ENCODE data around the gene GPANK1. TPM values are rescaled to one million over a fixed set of nuclear protein-coding genes. Genes with fewer than 3 reads are reported as not detected.

The GPANK1 gene
- total RNA-seq, 2 donors from 2014 or later = 15.0 to 19.2 TPM

- ATAC-seq (ENCODE audit: insufficient number of reproducible peaks, low FRiP score, low read depth) (no peak), DNase-seq (ENCODE audit: low spot score) (no peak)
- Histone ChIP-seq H3K4me3 (peak within 1 kb of the TSS; percentile 18), H3K4me1 (ENCODE audit: control insufficient read depth in 1 of 2, low read depth in 2 of 2) (peaks cover 3% of the 10 kb centered on the region in 2 donors), H3K27ac (no peak within 1 kb of the TSS), H3K36me3 (no peaks in the 10 kb centered on the region), H3K9me3 (no peaks in the 10 kb centered on the region), H3K27me3 (replicated peaks; ENCODE audit: insufficient read depth) (no peaks in the 10 kb centered on the region)
- no peak for TF ChIP-seq CTCF (IDR thresholded peaks at IDR 0.05)
Observed at GRCh38 chr6:31614684-31615578, 49.9 kb downstream of the GPANK1 start, which contains the start of gene AIF1. Gene AIF1 (plus strand): TSS chr6:31615234. CDS start chr6:31615330, 96 bp downstream.

GRCh38 chr6:31614075-31614619 lies 50.6 kb downstream of the GPANK1 start:
- H3K36me3 ChIP-seq = no peaks in the 10 kb centered on the region
- DNase-seq (ENCODE audit: low spot score) = no peak
- no peak for ATAC-seq (ENCODE audit: insufficient number of reproducible peaks, low FRiP score, low read depth)
- H3K4me1 ChIP-seq (ENCODE audit: control insufficient read depth in 1 of 2, low read depth in 2 of 2) = no peaks in the 10 kb centered on the region
- TF ChIP-seq CTCF (IDR thresholded peaks at IDR 0.05) = no peak
- no peaks in the 10 kb centered on the region for H3K9me3 ChIP-seq
- H3K27me3 ChIP-seq (replicated peaks; ENCODE audit: insufficient read depth) = no peaks in the 10 kb centered on the region
- no peak overlapping the region for H3K27ac ChIP-seq
- no peak overlapping the region for H3K4me3 ChIP-seq

Other genes starting within 250 kb of the GPANK1 start
- gene MICB, start 166.9 kb downstream of the GPANK1 start, total RNA-seq = 1 to 10 TPM; 4.1 to 6.6 TPM
- gene MCCD1, start 136.0 kb downstream of the GPANK1 start, total RNA-seq = not detected
- 100 to 1,000 TPM; 198 to 217 TPM for gene DDX39B, start 123.0 kb downstream of the GPANK1 start, total RNA-seq
- under 1 TPM; 0.78 to 0.95 TPM for gene ATP6V1G2, start 118.4 kb downstream of the GPANK1 start, total RNA-seq
- 10 to 100 TPM; 23.8 to 24.2 TPM for gene NFKBIL1, start 117.4 kb downstream of the GPANK1 start, total RNA-seq
- gene LTA, start 92.7 kb downstream of the GPANK1 start, total RNA-seq = not detected
- 1 to 10 TPM in 1 of 2 donors, under 1 TPM in 1; 0.71 to 3.2 TPM for gene TNF, start 89.4 kb downstream of the GPANK1 start, total RNA-seq
- not detected for gene LTB, start 82.6 kb downstream of the GPANK1 start, total RNA-seq
- 10 to 100 TPM in 1 of 2 donors, 1 to 10 TPM in 1; 4.9 to 37.9 TPM for gene LST1, start 78.7 kb downstream of the GPANK1 start, total RNA-seq
- gene NCR3, start 72.0 kb downstream of the GPANK1 start, total RNA-seq = not detected
- gene AIF1, start 49.8 kb downstream of the GPANK1 start, total RNA-seq = 10 to 100 TPM; 21.5 to 39.6 TPM
- 100 to 1,000 TPM in 1 of 2 donors, 10 to 100 TPM in 1; 94.2 to 130 TPM for gene PRRC2A, start 44.3 kb downstream of the GPANK1 start, total RNA-seq
- gene BAG6, start 12.3 kb downstream of the GPANK1 start, total RNA-seq = 100 to 1,000 TPM; 154 to 182 TPM
- 1 to 10 TPM in 1 of 2 donors, not detected in 1; 2.2 TPM for gene APOM, start 9.1 kb downstream of the GPANK1 start, total RNA-seq
- 10 to 100 TPM; 23.7 to 40.1 TPM for gene C6orf47, start 4.2 kb downstream of the GPANK1 start, total RNA-seq
- gene CSNK2B, start 1.1 kb upstream of the GPANK1 start, total RNA-seq = 100 to 1,000 TPM; 175 to 202 TPM
- gene LY6G5B, start 5.0 kb upstream of the GPANK1 start, total RNA-seq = 10 to 100 TPM in 1 of 2 donors, 1 to 10 TPM in 1; 9.6 to 24.3 TPM
- not detected for gene LY6G5C, start 16.1 kb upstream of the GPANK1 start, total RNA-seq
- gene ABHD16A, start 38.3 kb upstream of the GPANK1 start, total RNA-seq = 10 to 100 TPM; 49.3 to 52.8 TPM
- gene LY6G6F, start 41.9 kb upstream of the GPANK1 start, total RNA-seq = not detected
- not detected for gene LY6G6D, start 50.4 kb upstream of the GPANK1 start, total RNA-seq
- not detected for gene LY6G6C, start 56.7 kb upstream of the GPANK1 start, total RNA-seq
- not detected for gene MPIG6B, start 58.4 kb upstream of the GPANK1 start, total RNA-seq
- gene DDAH2, start 64.3 kb upstream of the GPANK1 start, total RNA-seq = 100 to 1,000 TPM; 136 TPM
- gene CLIC1, start 71.5 kb upstream of the GPANK1 start, total RNA-seq = 100 to 1,000 TPM; 222 to 251 TPM
- 10 to 100 TPM in 1 of 2 donors, 1 to 10 TPM in 1; 5.7 to 10.5 TPM for gene MSH5, start 75.0 kb upstream of the GPANK1 start, total RNA-seq
- gene SAPCD1, start 97.7 kb upstream of the GPANK1 start, total RNA-seq = 10 to 100 TPM in 1 of 2 donors, not detected in 1; 13.3 TPM
- gene VWA7, start 112.3 kb upstream of the GPANK1 start, total RNA-seq = under 1 TPM; 0.68 to 0.78 TPM
- 10 to 100 TPM; 24.8 to 46.8 TPM for gene VARS1, start 130.8 kb upstream of the GPANK1 start, total RNA-seq
- gene LSM2, start 142.0 kb upstream of the GPANK1 start, total RNA-seq = 10 to 100 TPM; 21.2 to 40.1 TPM
- 1 to 10 TPM; 1.1 to 1.2 TPM for gene HSPA1L, start 150.3 kb upstream of the GPANK1 start, total RNA-seq
- gene HSPA1A, start 150.5 kb upstream of the GPANK1 start, total RNA-seq = 100 to 1,000 TPM; 240 to 354 TPM
- 100 to 1,000 TPM; 178 to 262 TPM for gene HSPA1B, start 162.7 kb upstream of the GPANK1 start, total RNA-seq
- gene NEU1, start 197.8 kb upstream of the GPANK1 start, total RNA-seq = 10 to 100 TPM; 26.0 to 35.2 TPM
- gene SLC44A4, start 214.0 kb upstream of the GPANK1 start, total RNA-seq = 1 to 10 TPM in 1 of 2 donors, not detected in 1; 5.8 TPM
- gene EHMT2, start 232.7 kb upstream of the GPANK1 start, total RNA-seq = 10 to 100 TPM; 19.5 to 33.2 TPM
- 1 to 10 TPM in 1 of 2 donors, not detected in 1; 1.6 TPM for gene ZBTB12, start 237.1 kb upstream of the GPANK1 start, total RNA-seq

Measured in thoracic aorta (tissue), 2 donors.